ENCODE results near the gene ASCC2. TPM values are rescaled to one million over a fixed set of nuclear protein-coding genes. Genes with fewer than 3 reads are reported as not detected.

ASCC2 gene
- total and polyA plus RNA-seq, 4 donors, result 34.6 to 43.7 (median 38.7) TPM

DNA sequence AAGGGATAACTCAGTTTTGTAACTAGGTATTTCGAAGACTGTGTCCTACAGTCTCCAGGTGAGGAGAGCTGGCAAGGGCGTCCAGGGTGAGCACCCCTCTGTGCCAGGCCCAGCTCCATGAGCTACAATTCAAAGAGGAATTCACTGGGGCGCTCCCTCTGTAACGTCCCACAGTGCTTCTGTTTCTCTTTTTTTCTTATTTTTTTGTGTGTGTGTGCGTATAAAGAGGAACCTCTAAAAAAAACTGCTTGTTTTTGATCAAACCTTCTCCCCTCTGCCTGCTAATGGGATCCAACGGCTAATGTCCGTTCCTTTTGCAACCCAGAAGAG lies 17.1 kb downstream of the ASCC2 start:
- no peak for DNase-seq (ENCODE audit: low spot score)
- H3K9me3 ChIP-seq (ENCODE audit: control insufficient read depth in 4 of 4, low read length in 3 of 4), result no peaks in the 10 kb centered on the region
- H3K4me3 ChIP-seq (ENCODE audit: low read depth in 1 of 3, low read length in 3 of 3), result no peak overlapping the region
- WGBS, result 32% methylated on average over 7 of the region's 7 CpGs
- H3K36me3 ChIP-seq (ENCODE audit: control insufficient read depth in 4 of 4, insufficient read depth in 3 of 4, low read depth in 1 of 4, low read length in 3 of 4), result peaks cover 7 to 19% (median 18%) of the 10 kb centered on the region in 4 donors
- H3K27ac ChIP-seq (ENCODE audit: low read depth in 1 of 2, low read length in 2 of 2), result peak overlapping the region; percentile 62 to 68
- peaks cover 17 to 51% (median 45%) of the 10 kb centered on the region in 4 donors for H3K4me1 ChIP-seq (ENCODE audit: control insufficient read depth in 4 of 4, insufficient read depth in 4 of 4, low read length in 3 of 4)
- no peak for TF ChIP-seq EGR1 (IDR thresholded peaks at IDR 0.05; ENCODE audit: low read depth in 2 of 2)
- no peak for TF ChIP-seq HNF4G (IDR thresholded peaks at IDR 0.05)
- no peak for TF ChIP-seq NR2F2 (IDR thresholded peaks at IDR 0.05)
- no peak for TF ChIP-seq GABPA (IDR thresholded peaks at IDR 0.05 in 1 of 2, conservative IDR thresholded peaks at IDR 0.05 in 1 of 2)
- no peak for TF ChIP-seq HNF4A (conservative IDR thresholded peaks at IDR 0.05)
- TF ChIP-seq JUND (IDR thresholded peaks at IDR 0.05), result no peak
- no peak for TF ChIP-seq SP1 (IDR thresholded peaks at IDR 0.05)
- no peak for TF ChIP-seq TAF1 (conservative IDR thresholded peaks at IDR 0.05)
- TF ChIP-seq, protein P1, sequence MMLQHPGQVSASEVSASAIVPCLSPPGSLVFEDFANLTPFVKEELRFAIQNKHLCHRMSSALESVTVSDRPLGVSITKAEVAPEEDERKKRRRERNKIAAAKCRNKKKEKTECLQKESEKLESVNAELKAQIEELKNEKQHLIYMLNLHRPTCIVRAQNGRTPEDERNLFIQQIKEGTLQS (IDR thresholded peaks at IDR 0.05), result no peak
- no peak for TF ChIP-seq FOXA1 (IDR thresholded peaks at IDR 0.05)
- no peak for TF ChIP-seq RAD21 (IDR thresholded peaks at IDR 0.05)
- no peak for TF ChIP-seq ZBTB33 (IDR thresholded peaks at IDR 0.05)
- H3K27me3 ChIP-seq (ENCODE audit: control insufficient read depth in 4 of 4, insufficient read depth in 4 of 4, low read length in 3 of 4), result no peaks in the 10 kb centered on the region
- H3K9ac ChIP-seq (ENCODE audit: low read depth in 1 of 2, low read length in 2 of 2), result no peak overlapping the region

GRCh38 chr22:29819501-29819900 lies 18.6 kb downstream of the ASCC2 start:
- Histone ChIP-seq H3K27me3 (ENCODE audit: control insufficient read depth in 4 of 4, insufficient read depth in 4 of 4, low read length in 3 of 4) (no peaks in the 10 kb centered on the region), H3K36me3 (ENCODE audit: control insufficient read depth in 4 of 4, insufficient read depth in 3 of 4, low read depth in 1 of 4, low read length in 3 of 4) (peaks cover 1 to 16% (median 10%) of the 10 kb centered on the region in 4 donors), H3K4me1 (ENCODE audit: control insufficient read depth in 4 of 4, insufficient read depth in 4 of 4, low read length in 3 of 4) (peaks cover 22 to 63% (median 58%) of the 10 kb centered on the region in 4 donors), H3K27ac (ENCODE audit: low read depth in 1 of 2, low read length in 2 of 2) (no peak overlapping the region), H3K4me3 (ENCODE audit: low read depth in 1 of 3, low read length in 3 of 3) (no peak overlapping the region), H3K9ac (ENCODE audit: low read depth in 1 of 2, low read length in 2 of 2) (no peak overlapping the region), H3K9me3 (ENCODE audit: control insufficient read depth in 4 of 4, low read length in 3 of 4) (no peaks in the 10 kb centered on the region)
- TF ChIP-seq ZBTB33 (IDR thresholded peaks at IDR 0.05), result no peak
- TF ChIP-seq HNF4G (IDR thresholded peaks at IDR 0.05), result no peak
- TF ChIP-seq YY1 (IDR thresholded peaks at IDR 0.05), result no peak
- TF ChIP-seq EGR1 (IDR thresholded peaks at IDR 0.05; ENCODE audit: low read depth in 2 of 2), result no peak
- TF ChIP-seq REST (IDR thresholded peaks at IDR 0.05), result no peak
- no peak for TF ChIP-seq GABPA (IDR thresholded peaks at IDR 0.05 in 1 of 2, conservative IDR thresholded peaks at IDR 0.05 in 1 of 2)
- no peak for TF ChIP-seq TAF1 (conservative IDR thresholded peaks at IDR 0.05)
- TF ChIP-seq RXRA (IDR thresholded peaks at IDR 0.05), result no peak
- TF ChIP-seq, protein P2, sequence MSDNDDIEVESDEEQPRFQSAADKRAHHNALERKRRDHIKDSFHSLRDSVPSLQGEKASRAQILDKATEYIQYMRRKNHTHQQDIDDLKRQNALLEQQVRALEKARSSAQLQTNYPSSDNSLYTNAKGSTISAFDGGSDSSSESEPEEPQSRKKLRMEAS (IDR thresholded peaks at IDR 0.05), result no peak
- TF ChIP-seq RAD21 (IDR thresholded peaks at IDR 0.05), result no peak
- TF ChIP-seq, protein P3, sequence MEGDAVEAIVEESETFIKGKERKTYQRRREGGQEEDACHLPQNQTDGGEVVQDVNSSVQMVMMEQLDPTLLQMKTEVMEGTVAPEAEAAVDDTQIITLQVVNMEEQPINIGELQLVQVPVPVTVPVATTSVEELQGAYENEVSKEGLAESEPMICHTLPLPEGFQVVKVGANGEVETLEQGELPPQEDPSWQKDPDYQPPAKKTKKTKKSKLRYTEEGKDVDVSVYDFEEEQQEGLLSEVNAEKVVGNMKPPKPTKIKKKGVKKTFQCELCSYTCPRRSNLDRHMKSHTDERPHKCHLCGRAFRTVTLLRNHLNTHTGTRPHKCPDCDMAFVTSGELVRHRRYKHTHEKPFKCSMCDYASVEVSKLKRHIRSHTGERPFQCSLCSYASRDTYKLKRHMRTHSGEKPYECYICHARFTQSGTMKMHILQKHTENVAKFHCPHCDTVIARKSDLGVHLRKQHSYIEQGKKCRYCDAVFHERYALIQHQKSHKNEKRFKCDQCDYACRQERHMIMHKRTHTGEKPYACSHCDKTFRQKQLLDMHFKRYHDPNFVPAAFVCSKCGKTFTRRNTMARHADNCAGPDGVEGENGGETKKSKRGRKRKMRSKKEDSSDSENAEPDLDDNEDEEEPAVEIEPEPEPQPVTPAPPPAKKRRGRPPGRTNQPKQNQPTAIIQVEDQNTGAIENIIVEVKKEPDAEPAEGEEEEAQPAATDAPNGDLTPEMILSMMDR (IDR thresholded peaks at IDR 0.05; ENCODE audit: low read depth, low read length, missing input control), result no peak
- TF ChIP-seq, protein P1 (IDR thresholded peaks at IDR 0.05), result no peak
- TF ChIP-seq NR2F2 (IDR thresholded peaks at IDR 0.05), result no peak
- WGBS, result 98% methylated on average over 2 of the region's 2 CpGs
- DNase-seq (ENCODE audit: low spot score), result no peak
